Measurements from ENCODE around the gene GABRB1. TPM values are rescaled to one million over a fixed set of nuclear protein-coding genes. Genes with fewer than 3 reads are reported as not detected.

GABRB1 gene
- polyA plus RNA-seq, 2 donors, result not detected

- 62 to 69% methylated on average over 2 of the region's 2 CpGs for WGBS, 2 donors
- Histone ChIP-seq H3K36me3 (ENCODE audit: control insufficient read depth in 2 of 2, insufficient read depth in 2 of 2, low read length in 1 of 2) (no peaks in the 10 kb centered on the region), H3K27ac (ENCODE audit: low read depth in 2 of 2, low read length in 1 of 2) (no peak overlapping the region), H3K9me3 (ENCODE audit: control insufficient read depth in 2 of 2, insufficient read depth in 1 of 2, low read depth in 1 of 2, low read length in 1 of 2) (no peaks in the 10 kb centered on the region), H3K27me3 (ENCODE audit: control insufficient read depth in 1 of 2, insufficient read depth in 2 of 2, low read length in 2 of 2) (no peaks in the 10 kb centered on the region), H3K4me3 (ENCODE audit: low read depth in 1 of 2, low read length in 2 of 2) (no peak overlapping the region), H3K4me1 (ENCODE audit: control insufficient read depth in 2 of 2, insufficient read depth in 2 of 2, low read length in 1 of 2) (no peaks in the 10 kb centered on the region)
Measured at GRCh38 chr4:47340914-47341313, 309.5 kb downstream of the GABRB1 start.

- H3K4me1 ChIP-seq (ENCODE audit: control insufficient read depth in 2 of 2, insufficient read depth in 2 of 2, low read length in 1 of 2), result no peaks in the 10 kb centered on the region
- H3K27ac ChIP-seq (ENCODE audit: low read depth in 2 of 2, low read length in 1 of 2), result no peak overlapping the region
- no peak overlapping the region for H3K4me3 ChIP-seq (ENCODE audit: low read depth in 1 of 2, low read length in 2 of 2)
- H3K27me3 ChIP-seq (ENCODE audit: control insufficient read depth in 1 of 2, insufficient read depth in 2 of 2, low read length in 2 of 2), result no peaks in the 10 kb centered on the region
- H3K36me3 ChIP-seq (ENCODE audit: control insufficient read depth in 2 of 2, insufficient read depth in 2 of 2, low read length in 1 of 2), result no peaks in the 10 kb centered on the region
- WGBS, 2 donors, result 65 to 74% methylated on average over 4 of the region's 4 CpGs
- no peaks in the 10 kb centered on the region for H3K9me3 ChIP-seq (ENCODE audit: control insufficient read depth in 2 of 2, insufficient read depth in 1 of 2, low read depth in 1 of 2, low read length in 1 of 2)
Measured at GRCh38 chr4:47342796-47343195, 311.4 kb downstream of the GABRB1 start.

GRCh38 chr4:47349326-47349725, 318.0 kb downstream of the GABRB1 start:
- WGBS, 2 donors, result 82 to 90% methylated on average over 4 of the region's 4 CpGs
- Histone ChIP-seq H3K36me3 (ENCODE audit: control insufficient read depth in 2 of 2, insufficient read depth in 2 of 2, low read length in 1 of 2) (no peaks in the 10 kb centered on the region), H3K27ac (ENCODE audit: low read depth in 2 of 2, low read length in 1 of 2) (no peak overlapping the region), H3K4me1 (ENCODE audit: control insufficient read depth in 2 of 2, insufficient read depth in 2 of 2, low read length in 1 of 2) (no peaks in the 10 kb centered on the region), H3K9me3 (ENCODE audit: control insufficient read depth in 2 of 2, insufficient read depth in 1 of 2, low read depth in 1 of 2, low read length in 1 of 2) (no peaks in the 10 kb centered on the region), H3K4me3 (ENCODE audit: low read depth in 1 of 2, low read length in 2 of 2) (no peak overlapping the region), H3K27me3 (ENCODE audit: control insufficient read depth in 1 of 2, insufficient read depth in 2 of 2, low read length in 2 of 2) (no peaks in the 10 kb centered on the region)

- Histone ChIP-seq H3K4me3 (ENCODE audit: low read depth in 1 of 2, low read length in 2 of 2) (no peak overlapping the region), H3K27ac (ENCODE audit: low read depth in 2 of 2, low read length in 1 of 2) (no peak overlapping the region), H3K4me1 (ENCODE audit: control insufficient read depth in 2 of 2, insufficient read depth in 2 of 2, low read length in 1 of 2) (no peaks in the 10 kb centered on the region), H3K36me3 (ENCODE audit: control insufficient read depth in 2 of 2, insufficient read depth in 2 of 2, low read length in 1 of 2) (no peaks in the 10 kb centered on the region), H3K9me3 (ENCODE audit: control insufficient read depth in 2 of 2, insufficient read depth in 1 of 2, low read depth in 1 of 2, low read length in 1 of 2) (no peaks in the 10 kb centered on the region), H3K27me3 (ENCODE audit: control insufficient read depth in 1 of 2, insufficient read depth in 2 of 2, low read length in 2 of 2) (no peaks in the 10 kb centered on the region)
- 94 to 100% methylated on average over 1 of the region's 1 CpG for WGBS, 2 donors
Measured at GRCh38 chr4:47355568-47355967, 324.2 kb downstream of the GABRB1 start.

GRCh38 chr4:47359891-47360290, 328.5 kb downstream of the GABRB1 start:
- H3K9me3 ChIP-seq (ENCODE audit: control insufficient read depth in 2 of 2, insufficient read depth in 1 of 2, low read depth in 1 of 2, low read length in 1 of 2), result no peaks in the 10 kb centered on the region
- WGBS, 2 donors, result 45 to 53% methylated on average over 4 of the region's 4 CpGs
- no peaks in the 10 kb centered on the region for H3K36me3 ChIP-seq (ENCODE audit: control insufficient read depth in 2 of 2, insufficient read depth in 2 of 2, low read length in 1 of 2)
- H3K4me1 ChIP-seq (ENCODE audit: control insufficient read depth in 2 of 2, insufficient read depth in 2 of 2, low read length in 1 of 2), result no peaks in the 10 kb centered on the region
- no peak overlapping the region for H3K27ac ChIP-seq (ENCODE audit: low read depth in 2 of 2, low read length in 1 of 2)
- H3K27me3 ChIP-seq (ENCODE audit: control insufficient read depth in 1 of 2, insufficient read depth in 2 of 2, low read length in 2 of 2), result no peaks in the 10 kb centered on the region
- H3K4me3 ChIP-seq (ENCODE audit: low read depth in 1 of 2, low read length in 2 of 2), result no peak overlapping the region

- Histone ChIP-seq H3K4me1 (ENCODE audit: control insufficient read depth in 2 of 2, insufficient read depth in 2 of 2, low read length in 1 of 2) (no peaks in the 10 kb centered on the region), H3K27me3 (ENCODE audit: control insufficient read depth in 1 of 2, insufficient read depth in 2 of 2, low read length in 2 of 2) (no peaks in the 10 kb centered on the region), H3K36me3 (ENCODE audit: control insufficient read depth in 2 of 2, insufficient read depth in 2 of 2, low read length in 1 of 2) (no peaks in the 10 kb centered on the region), H3K4me3 (ENCODE audit: low read depth in 1 of 2, low read length in 2 of 2) (no peak overlapping the region), H3K9me3 (ENCODE audit: control insufficient read depth in 2 of 2, insufficient read depth in 1 of 2, low read depth in 1 of 2, low read length in 1 of 2) (no peaks in the 10 kb centered on the region), H3K27ac (ENCODE audit: low read depth in 2 of 2, low read length in 1 of 2) (no peak overlapping the region)
- 58 to 65% methylated on average over 2 of the region's 2 CpGs for WGBS, 2 donors
Measured at GRCh38 chr4:47367761-47368160, 336.4 kb downstream of the GABRB1 start.

GRCh38 chr4:47368211-47368610, 336.8 kb downstream of the GABRB1 start:
- Histone ChIP-seq H3K9me3 (ENCODE audit: control insufficient read depth in 2 of 2, insufficient read depth in 1 of 2, low read depth in 1 of 2, low read length in 1 of 2) (no peaks in the 10 kb centered on the region), H3K4me3 (ENCODE audit: low read depth in 1 of 2, low read length in 2 of 2) (no peak overlapping the region), H3K4me1 (ENCODE audit: control insufficient read depth in 2 of 2, insufficient read depth in 2 of 2, low read length in 1 of 2) (no peaks in the 10 kb centered on the region), H3K36me3 (ENCODE audit: control insufficient read depth in 2 of 2, insufficient read depth in 2 of 2, low read length in 1 of 2) (no peaks in the 10 kb centered on the region), H3K27ac (ENCODE audit: low read depth in 2 of 2, low read length in 1 of 2) (no peak overlapping the region), H3K27me3 (ENCODE audit: control insufficient read depth in 1 of 2, insufficient read depth in 2 of 2, low read length in 2 of 2) (no peaks in the 10 kb centered on the region)
- 60 to 71% methylated on average over 1 of the region's 1 CpG for WGBS, 2 donors

- H3K4me1 ChIP-seq (ENCODE audit: control insufficient read depth in 2 of 2, insufficient read depth in 2 of 2, low read length in 1 of 2), result no peaks in the 10 kb centered on the region
- H3K36me3 ChIP-seq (ENCODE audit: control insufficient read depth in 2 of 2, insufficient read depth in 2 of 2, low read length in 1 of 2), result no peaks in the 10 kb centered on the region
- H3K27me3 ChIP-seq (ENCODE audit: control insufficient read depth in 1 of 2, insufficient read depth in 2 of 2, low read length in 2 of 2), result no peaks in the 10 kb centered on the region
- no peak overlapping the region for H3K4me3 ChIP-seq (ENCODE audit: low read depth in 1 of 2, low read length in 2 of 2)
- no peaks in the 10 kb centered on the region for H3K9me3 ChIP-seq (ENCODE audit: control insufficient read depth in 2 of 2, insufficient read depth in 1 of 2, low read depth in 1 of 2, low read length in 1 of 2)
- 52 to 53% methylated on average over 2 of the region's 2 CpGs for WGBS, 2 donors
- H3K27ac ChIP-seq (ENCODE audit: low read depth in 2 of 2, low read length in 1 of 2), result no peak overlapping the region
Measured at GRCh38 chr4:47372561-47372960, 341.2 kb downstream of the GABRB1 start.

- Histone ChIP-seq H3K27ac (ENCODE audit: low read depth in 2 of 2, low read length in 1 of 2) (no peak overlapping the region), H3K4me3 (ENCODE audit: low read depth in 1 of 2, low read length in 2 of 2) (no peak overlapping the region), H3K9me3 (ENCODE audit: control insufficient read depth in 2 of 2, insufficient read depth in 1 of 2, low read depth in 1 of 2, low read length in 1 of 2) (peaks cover 0 to 2% of the 10 kb centered on the region in 2 donors), H3K4me1 (ENCODE audit: control insufficient read depth in 2 of 2, insufficient read depth in 2 of 2, low read length in 1 of 2) (no peaks in the 10 kb centered on the region), H3K36me3 (ENCODE audit: control insufficient read depth in 2 of 2, insufficient read depth in 2 of 2, low read length in 1 of 2) (no peaks in the 10 kb centered on the region), H3K27me3 (ENCODE audit: control insufficient read depth in 1 of 2, insufficient read depth in 2 of 2, low read length in 2 of 2) (no peaks in the 10 kb centered on the region)
Measured at GRCh38 chr4:47373174-47373573, 341.8 kb downstream of the GABRB1 start.

GRCh38 chr4:47373709-47374108, 342.3 kb downstream of the GABRB1 start:
- H3K27ac ChIP-seq (ENCODE audit: low read depth in 2 of 2, low read length in 1 of 2), result no peak overlapping the region
- H3K36me3 ChIP-seq (ENCODE audit: control insufficient read depth in 2 of 2, insufficient read depth in 2 of 2, low read length in 1 of 2), result no peaks in the 10 kb centered on the region
- WGBS, 2 donors, result 84 to 88% methylated on average over 3 of the region's 3 CpGs
- H3K9me3 ChIP-seq (ENCODE audit: control insufficient read depth in 2 of 2, insufficient read depth in 1 of 2, low read depth in 1 of 2, low read length in 1 of 2), result peaks cover 0 to 2% of the 10 kb centered on the region in 2 donors
- H3K4me3 ChIP-seq (ENCODE audit: low read depth in 1 of 2, low read length in 2 of 2), result no peak overlapping the region
- no peaks in the 10 kb centered on the region for H3K4me1 ChIP-seq (ENCODE audit: control insufficient read depth in 2 of 2, insufficient read depth in 2 of 2, low read length in 1 of 2)
- no peaks in the 10 kb centered on the region for H3K27me3 ChIP-seq (ENCODE audit: control insufficient read depth in 1 of 2, insufficient read depth in 2 of 2, low read length in 2 of 2)

Measured in esophagus (tissue), 2 donors.